IPS-11a (cell line): ENCODE data around the gene CEP72.
"Not testable (repeated sequence)": the region's sequence is repeated elsewhere in the genome, so short reads cannot be mapped to it uniquely, and the experiment has no call there.

ENCODE experiments used
- H3K4me3 ChIP-seq: one replicate; pipeline ENCODE4 v1.5.1; 2013; ENCODE audit warnings: low read depth, low read length, control low read depth

Gene CEP72

GRCh38 chr5:611731-612486 is at the start of gene CEP72:
CEP72 (plus strand) TSS chr5:612340; CDS start chr5:612362, 22 bp downstream.
- H3K4me3 ChIP-seq: peak within 1 kb of the TSS; percentile 77

GRCh38 chr5:565782-566440 is 46.2 kb upstream of the CEP72 start:
- no peak overlapping the region for H3K4me3 ChIP-seq

GRCh38 chr5:566636-567309 is 45.4 kb upstream of the CEP72 start:
- no peak overlapping the region for H3K4me3 ChIP-seq

GRCh38 chr5:567664-568060 is 44.5 kb upstream of the CEP72 start:
- no peak overlapping the region for H3K4me3 ChIP-seq

- H3K4me3 ChIP-seq: no peak overlapping the region
Measured at GRCh38 chr5:568061-568781, 43.9 kb upstream of the CEP72 start.

- H3K4me3 ChIP-seq: no peak overlapping the region
Measured at GRCh38 chr5:568809-569208, 43.3 kb upstream of the CEP72 start.

- no peak overlapping the region for H3K4me3 ChIP-seq
Measured at GRCh38 chr5:569358-569867, 42.7 kb upstream of the CEP72 start.

- no peak overlapping the region for H3K4me3 ChIP-seq
Measured at GRCh38 chr5:569868-570361, 42.2 kb upstream of the CEP72 start.

- no peak overlapping the region for H3K4me3 ChIP-seq
Measured at GRCh38 chr5:570446-570845, 41.7 kb upstream of the CEP72 start.

- no peak overlapping the region for H3K4me3 ChIP-seq
Measured at GRCh38 chr5:570886-571285, 41.3 kb upstream of the CEP72 start.

- H3K4me3 ChIP-seq: no peak overlapping the region
Measured at GRCh38 chr5:571791-572190, 40.3 kb upstream of the CEP72 start.

- H3K4me3 ChIP-seq: no peak overlapping the region
Measured at GRCh38 chr5:572398-573019, 39.6 kb upstream of the CEP72 start.

GRCh38 chr5:573206-573605 is 38.9 kb upstream of the CEP72 start:
- H3K4me3 ChIP-seq: no peak overlapping the region

- no peak overlapping the region for H3K4me3 ChIP-seq
Measured at GRCh38 chr5:573976-574375, 38.2 kb upstream of the CEP72 start.

- H3K4me3 ChIP-seq: no peak overlapping the region
Measured at GRCh38 chr5:574906-575305, 37.2 kb upstream of the CEP72 start.

GRCh38 chr5:575636-576035 is 36.5 kb upstream of the CEP72 start:
- no peak overlapping the region for H3K4me3 ChIP-seq

- H3K4me3 ChIP-seq: not testable (repeated sequence)
Measured at GRCh38 chr5:577214-577613, 34.9 kb upstream of the CEP72 start.

- no peak overlapping the region for H3K4me3 ChIP-seq
Measured at GRCh38 chr5:577800-578199, 34.3 kb upstream of the CEP72 start.

- H3K4me3 ChIP-seq: no peak overlapping the region
Measured at GRCh38 chr5:579211-579610, 32.9 kb upstream of the CEP72 start.

- no peak overlapping the region for H3K4me3 ChIP-seq
Measured at GRCh38 chr5:579746-580366, 32.3 kb upstream of the CEP72 start.
